Panc1 (cell line): ENCODE measurements around the gene CALML4. TPM values are rescaled to one million over a fixed set of nuclear protein-coding genes. Genes with fewer than 3 reads are reported as not detected.

Experiments
- ATAC-seq: fragments of 200-7000 bp; cut with Tn5 transposase; 2 replicates; pipeline ENCODE4 v1.9.1; 2020; ENCODE audit warnings: mild to moderate bottlenecking, moderate library complexity
- BruUV-seq: library from RNA; stranded (reverse); fragments of 400-500 nt; replicated peaks from 2 replicates; lab custom pipeline; 2021; lab: Mats Ljungman, UMichigan
- CTCF ChIA-PET: fragments of 300-600 bp; sonication (Branson Sonifier 250); formaldehyde crosslinking; loops from one replicate; lab custom pipeline; 2022; ENCODE audit warnings: antibody characterized with exemption; lab: Charles Lee
- POLR2A ChIA-PET: fragments of 300-600 bp; sonication (Branson Sonifier 250); formaldehyde crosslinking; loops from one replicate; lab custom pipeline; 2022; ENCODE audit warnings: antibody characterized with exemption; lab: Charles Lee
- DNase-seq: peaks from one replicate; pipeline ENCODE4 v3.0.0-alpha.2; 2010; ENCODE audit warnings: low read depth, low spot score
- H3K27ac ChIP-seq: 2 replicates; pipeline ENCODE4 v1.5.1; 2011; ENCODE audit warnings: mild to moderate bottlenecking, low read length, inconsistent platforms
- H3K27me3 ChIP-seq: fragments of 200-500 bp; sonication (Bioruptor generic); 2 replicates; pipeline ENCODE4 v1.6.0; 2014; ENCODE audit warnings: low read length, inconsistent platforms; ENCODE audit not compliant: control insufficient read depth, insufficient read depth
- H3K36me3 ChIP-seq: fragments of 200-500 bp; sonication (Bioruptor generic); 2 replicates; pipeline ENCODE4 v1.5.1; 2014; ENCODE audit warnings: inconsistent platforms, mild to moderate bottlenecking, low read length, moderate library complexity; ENCODE audit not compliant: control insufficient read depth, insufficient read depth
- H3K4me1 ChIP-seq: 2 replicates; pipeline ENCODE4 v1.5.1; 2011; ENCODE audit warnings: inconsistent platforms, mild to moderate bottlenecking, low read length, moderate library complexity; ENCODE audit not compliant: control insufficient read depth, insufficient read depth
- H3K4me3 ChIP-seq, 2 experiments: 2 replicates each; pipeline ENCODE4 v1.5.1; 2011 to 2012; ENCODE audit warnings: low read depth in 2 of 2, low read length in 2 of 2, mild to moderate bottlenecking in 2 of 2, inconsistent platforms in 1 of 2, moderate library complexity in 1 of 2
- H3K9me3 ChIP-seq: fragments of 200-500 bp; sonication (Bioruptor generic); 2 replicates; pipeline ENCODE4 v1.5.1; 2014; ENCODE audit warnings: low read depth, mild to moderate bottlenecking, inconsistent platforms, low read length, moderate library complexity; ENCODE audit not compliant: control insufficient read depth, insufficient read depth
- CTCF ChIP-seq: fragments of 450-650 bp; IDR thresholded peaks from 2 replicates; pipeline ENCODE4 v1.5.1; 2017; ENCODE audit warnings: mild to moderate bottlenecking
- POLR2AphosphoS5 ChIP-seq: IDR thresholded peaks from 2 replicates; pipeline ENCODE4 v1.6.1; 2012; ENCODE audit warnings: mild to moderate bottlenecking, low read depth, low read length, moderate library complexity
- REST ChIP-seq, 2 experiments: IDR thresholded peaks; 2 replicates each; pipeline ENCODE4 v1.6.1; 2011 to 2012; ENCODE audit warnings: low read depth in 2 of 2, control low read depth in 1 of 2, low read length in 1 of 2, mild to moderate bottlenecking in 1 of 2, moderate library complexity in 1 of 2; ENCODE audit not compliant: insufficient read depth in 1 of 2
- SIN3A ChIP-seq: IDR thresholded peaks from 2 replicates; pipeline ENCODE4 v1.6.1; 2012; ENCODE audit warnings: low read depth, mild to moderate bottlenecking, low read length, moderate library complexity, borderline replicate concordance; ENCODE audit not compliant: insufficient read depth
- TCF7L2 ChIP-seq: IDR thresholded peaks from 2 replicates; pipeline ENCODE4 v1.6.1; 2011; ENCODE audit warnings: mild to moderate bottlenecking, low read depth, low read length, inconsistent platforms
- in situ Hi-C: cut with HindIII; loops from 2 replicates; pipeline ENCODE4 v1.10.0; 2016; ENCODE audit warnings: low sequenced_read_pairs, low pct_unique_long_range_greater_than_20kb
- intact Hi-C: fragments of 100-400 bp; cut with micrococcal nuclease; formaldehyde crosslinking; loops from one replicate; pipeline ENCODE4 v1.10.0; 2022; ENCODE audit not compliant: unreplicated experiment
- total RNA-seq: library from RNA; stranded (reverse); gene quantifications from one replicate; pipeline ENCODE4 v1.2.1, GENCODE V29; 2021; ENCODE audit not compliant: unreplicated experiment

Gene CALML4
- total RNA-seq, 1 experiment from 2014 or later, result 5.4 TPM

GRCh38 chr15:68220489-68220888 lies 15.4 kb upstream of the CALML4 start:
- Histone ChIP-seq H3K27me3 (no peaks in the 10 kb centered on the region), H3K9me3 (no peaks in the 10 kb centered on the region), H3K4me3 (no peak overlapping the region), H3K4me1 (no peaks in the 10 kb centered on the region), H3K27ac (no peak overlapping the region), H3K36me3 (no peaks in the 10 kb centered on the region)
- intact Hi-C loops, result no loop called here
- ATAC-seq, result no peak
- no TSS peak for BruUV-seq
- in situ Hi-C loops, result no loop called here
- ChIA-PET POLR2A (interaction anchor here (0.6 kb wide), 2 partner anchors 76 to 178 kb away, joined by 3 to 5 read pairs; no protein-coding TSS in a partner anchor), CTCF (interaction anchor here (0.6 kb wide), 1 partner anchor 120 kb away, joined by 3 read pairs; no protein-coding TSS in a partner anchor)
- DNase-seq, result no peak
- TF ChIP-seq TCF7L2, result no peak
- no peak for TF ChIP-seq REST (IDR thresholded peaks at IDR 0.05; ENCODE audit: insufficient read depth in 1 of 2, low read depth in 2 of 2, low read length in 1 of 2)
- TF ChIP-seq CTCF, result no peak
- no peak for TF ChIP-seq POLR2AphosphoS5
- TF ChIP-seq SIN3A, result no peak

- H3K36me3 ChIP-seq, result no peaks in the 10 kb centered on the region
- POLR2A ChIA-PET, result interaction anchor here (0.5 kb wide), 1 partner anchor 1039 kb away, joined by 3 read pairs; no protein-coding TSS in a partner anchor
Observed at GRCh38 chr15:68218847-68219798, 14.0 kb upstream of the CALML4 start.

More at GRCh38 chr15:68218847-68219798, 14.0 kb upstream of the CALML4 start:
- H3K4me3 ChIP-seq, result no peak overlapping the region
- no peak overlapping the region for H3K27ac ChIP-seq
- H3K4me1 ChIP-seq, result no peaks in the 10 kb centered on the region
- intact Hi-C loops, result no loop called here
- H3K27me3 ChIP-seq, result no peaks in the 10 kb centered on the region
- BruUV-seq, result no TSS peak
- no peak for TF ChIP-seq TCF7L2
- no peak for TF ChIP-seq SIN3A
- TF ChIP-seq CTCF, result no peak
- TF ChIP-seq REST (IDR thresholded peaks at IDR 0.05; ENCODE audit: insufficient read depth in 1 of 2, low read depth in 2 of 2, low read length in 1 of 2), result no peak
- no peak for TF ChIP-seq POLR2AphosphoS5
- DNase-seq, result no peak
- H3K9me3 ChIP-seq, result no peaks in the 10 kb centered on the region
- CTCF ChIA-PET, result interaction anchor here (0.6 kb wide), 1 partner anchor 144 kb away, joined by 9 read pairs; no protein-coding TSS in a partner anchor
- in situ Hi-C loops, result no loop called here
- ATAC-seq, result peak; percentile 47
